HFFc6 (cell line): ENCODE results near the gene TTC23L. TPM values are rescaled to one million over a fixed set of nuclear protein-coding genes. Genes with fewer than 3 reads are reported as not detected.

ENCODE experiments used
- DNase-seq: peaks from one replicate; pipeline ENCODE4 v3.0.0-alpha.2; 2018
- H3K27ac Mint-ChIP-seq: 2 replicates; pipeline ENCODE4 v1.8.0; 2020; ENCODE audit warnings: mild to moderate bottlenecking, mixed read lengths
- H3K27me3 Mint-ChIP-seq: 2 replicates; pipeline ENCODE4 v1.8.0; 2021; ENCODE audit warnings: mild to moderate bottlenecking, moderate library complexity, mixed read lengths; ENCODE audit not compliant: insufficient read depth
- H3K36me3 Mint-ChIP-seq: 2 replicates; pipeline ENCODE4 v1.8.0; 2021; ENCODE audit warnings: low read depth, mixed read lengths
- H3K4me1 Mint-ChIP-seq: 2 replicates; pipeline ENCODE4 v1.8.0; 2020; ENCODE audit warnings: low read depth, mixed read lengths
- H3K4me3 Mint-ChIP-seq: 2 replicates; pipeline ENCODE4 v1.8.0; 2020; ENCODE audit warnings: mild to moderate bottlenecking, moderate library complexity, mixed read lengths
- H3K9me3 Mint-ChIP-seq: 2 replicates; pipeline ENCODE4 v1.8.0; 2020; ENCODE audit warnings: mild to moderate bottlenecking, mixed read lengths
- total RNA-seq, 6 experiments: library from RNA; stranded (reverse); fragmentation: NEBNext Ultra II Directional; extraction: Animal tissue kit (Norgen Biotek cat#: 25700); gene quantifications; 2 replicates in 1 of 6; 3 replicates in 5 of 6; pipeline ENCODE4 v1.2.3, GENCODE V29; 2021
- TF ChIP-seq, protein P1 (sequence below): fragments of 200-600 bp; sonication (generic); IDR thresholded peaks from 2 replicates; pipeline ENCODE4 v1.5.0; 2021; ENCODE audit warnings: antibody characterized with exemption, mild to moderate bottlenecking

The TTC23L gene
- total RNA-seq, 6 experiments from 2014 or later, result not detected

DNA sequence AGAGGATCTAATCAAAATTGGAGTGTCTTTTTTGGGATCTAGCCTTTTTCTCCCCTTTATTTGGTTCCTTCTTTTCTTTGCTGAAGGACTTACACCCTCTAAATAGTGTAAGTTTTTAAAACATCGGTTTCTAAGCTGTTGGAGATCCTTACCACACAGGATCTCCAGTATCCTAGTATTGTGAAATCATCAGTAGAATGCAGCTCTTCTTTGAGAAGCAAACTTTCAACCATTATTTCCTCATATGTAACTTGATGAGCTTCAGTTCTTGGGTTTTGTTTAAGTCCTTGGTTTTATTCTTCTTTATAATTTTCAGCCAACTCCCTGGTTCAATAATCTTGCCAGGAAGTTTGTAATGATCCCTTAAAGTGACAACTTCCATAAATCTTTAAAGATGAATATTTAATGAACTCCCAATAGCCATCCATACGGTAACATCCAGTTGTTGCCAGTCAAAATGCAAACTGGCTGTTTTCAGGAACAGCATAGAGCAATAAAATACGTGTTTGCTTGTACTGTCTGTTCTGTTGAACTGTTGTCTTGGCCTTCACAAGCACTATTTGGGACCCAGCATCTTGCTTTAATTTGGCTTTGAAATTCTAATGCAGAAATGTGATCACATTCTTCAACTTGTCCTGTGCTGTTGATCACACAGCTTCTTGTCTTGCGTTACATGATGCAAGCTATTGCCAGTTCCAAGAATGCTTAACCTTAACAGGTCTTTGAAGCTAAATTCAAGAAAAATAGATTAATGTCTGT lies 34.8 kb upstream of the TTC23L start:
- Mint-ChIP-seq H3K4me3 (no peak overlapping the region), H3K9me3 (no peaks in the 10 kb centered on the region), H3K4me1 (peaks cover 9% of the 10 kb centered on the region; the same call in 1 of the 2 replicates), H3K27ac (peak overlapping the region; percentile 57), H3K27me3 (peaks cover 9% of the 10 kb centered on the region), H3K36me3 (peaks cover 48% of the 10 kb centered on the region)
- TF ChIP-seq, protein P1, sequence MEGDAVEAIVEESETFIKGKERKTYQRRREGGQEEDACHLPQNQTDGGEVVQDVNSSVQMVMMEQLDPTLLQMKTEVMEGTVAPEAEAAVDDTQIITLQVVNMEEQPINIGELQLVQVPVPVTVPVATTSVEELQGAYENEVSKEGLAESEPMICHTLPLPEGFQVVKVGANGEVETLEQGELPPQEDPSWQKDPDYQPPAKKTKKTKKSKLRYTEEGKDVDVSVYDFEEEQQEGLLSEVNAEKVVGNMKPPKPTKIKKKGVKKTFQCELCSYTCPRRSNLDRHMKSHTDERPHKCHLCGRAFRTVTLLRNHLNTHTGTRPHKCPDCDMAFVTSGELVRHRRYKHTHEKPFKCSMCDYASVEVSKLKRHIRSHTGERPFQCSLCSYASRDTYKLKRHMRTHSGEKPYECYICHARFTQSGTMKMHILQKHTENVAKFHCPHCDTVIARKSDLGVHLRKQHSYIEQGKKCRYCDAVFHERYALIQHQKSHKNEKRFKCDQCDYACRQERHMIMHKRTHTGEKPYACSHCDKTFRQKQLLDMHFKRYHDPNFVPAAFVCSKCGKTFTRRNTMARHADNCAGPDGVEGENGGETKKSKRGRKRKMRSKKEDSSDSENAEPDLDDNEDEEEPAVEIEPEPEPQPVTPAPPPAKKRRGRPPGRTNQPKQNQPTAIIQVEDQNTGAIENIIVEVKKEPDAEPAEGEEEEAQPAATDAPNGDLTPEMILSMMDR, result no peak
- DNase-seq, result no peak

DNA sequence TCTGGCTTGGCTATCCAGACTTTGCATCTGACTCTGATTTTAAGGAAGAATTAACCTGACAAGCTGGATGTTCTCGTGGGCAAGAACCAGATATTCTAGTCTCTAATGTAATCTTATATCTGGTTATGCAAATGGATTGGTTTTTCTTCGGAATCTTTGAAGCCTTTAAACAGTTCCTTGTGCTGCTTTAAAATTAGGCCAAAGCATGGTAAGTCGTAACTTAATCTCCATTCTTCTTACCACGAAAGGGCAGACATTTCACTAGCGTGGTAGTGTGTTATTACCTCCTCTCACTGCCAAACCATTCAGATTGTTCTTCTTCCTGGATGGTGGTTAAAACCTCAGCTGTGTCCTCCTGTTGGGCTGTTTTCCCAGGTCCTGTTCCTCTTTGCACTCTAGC lies 34.1 kb upstream of the TTC23L start:
- Mint-ChIP-seq H3K36me3 (peaks cover 43% of the 10 kb centered on the region), H3K27me3 (peaks cover 9% of the 10 kb centered on the region), H3K9me3 (no peaks in the 10 kb centered on the region), H3K4me3 (no peak overlapping the region), H3K4me1 (peaks cover 9% of the 10 kb centered on the region; the same call in 1 of the 2 replicates), H3K27ac (peak overlapping the region; percentile 29)
- TF ChIP-seq, protein P1, result no peak
- DNase-seq, result no peak

DNA sequence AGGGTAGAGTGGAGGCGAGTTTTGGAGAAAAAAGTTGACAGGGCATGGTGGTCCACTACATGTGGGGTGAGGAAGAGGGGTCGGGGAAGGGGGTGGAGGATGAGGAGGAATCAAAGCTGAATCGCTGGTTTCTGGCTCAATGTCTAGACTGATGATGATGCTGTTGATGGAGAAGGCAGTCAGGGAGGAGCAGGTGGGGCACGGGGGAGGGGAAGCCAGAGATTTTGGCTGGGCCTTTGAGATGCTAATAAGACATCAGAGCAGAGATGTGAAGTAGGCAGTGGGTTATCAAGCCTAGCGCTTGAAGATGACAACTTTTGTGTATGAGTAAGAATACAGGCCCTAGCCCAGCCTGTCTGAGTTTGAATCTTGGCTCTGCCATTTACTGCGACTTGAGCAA lies 32.4 kb upstream of the TTC23L start:
- Mint-ChIP-seq H3K4me1 (peaks cover 21% of the 10 kb centered on the region), H3K36me3 (peaks cover 34% of the 10 kb centered on the region), H3K27ac (peak overlapping the region; percentile 25; the same call in 1 of the 2 replicates), H3K9me3 (no peaks in the 10 kb centered on the region), H3K4me3 (no peak overlapping the region), H3K27me3 (peaks cover 9% of the 10 kb centered on the region)
- TF ChIP-seq, protein P1, result no peak
- DNase-seq, result no peak

DNA sequence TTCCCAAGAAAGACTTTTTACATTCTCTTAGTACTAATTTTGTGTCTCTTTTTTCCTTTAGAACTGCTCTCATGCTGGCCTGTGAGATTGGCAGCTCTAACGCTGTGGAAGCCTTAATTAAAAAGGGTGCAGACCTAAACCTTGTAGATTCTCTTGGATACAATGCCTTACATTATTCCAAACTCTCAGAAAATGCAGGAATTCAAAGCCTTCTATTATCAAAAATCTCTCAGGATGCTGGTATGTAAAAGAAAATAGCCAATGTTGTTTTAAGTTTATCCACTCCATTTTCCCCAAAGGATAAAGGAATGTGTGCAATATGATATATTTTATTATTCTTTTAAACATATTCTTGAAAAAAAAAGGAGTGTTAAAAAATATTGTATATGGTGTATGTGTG lies 27.3 kb upstream of the TTC23L start:
- DNase-seq, result no peak
- TF ChIP-seq, protein P1, result no peak
- Mint-ChIP-seq H3K27me3 (peaks cover 2% of the 10 kb centered on the region), H3K27ac (peak overlapping the region; percentile 10; the same call in 1 of the 2 replicates), H3K4me1 (peaks cover 33% of the 10 kb centered on the region), H3K9me3 (no peaks in the 10 kb centered on the region), H3K36me3 (peaks cover 28% of the 10 kb centered on the region), H3K4me3 (no peak overlapping the region)

DNA sequence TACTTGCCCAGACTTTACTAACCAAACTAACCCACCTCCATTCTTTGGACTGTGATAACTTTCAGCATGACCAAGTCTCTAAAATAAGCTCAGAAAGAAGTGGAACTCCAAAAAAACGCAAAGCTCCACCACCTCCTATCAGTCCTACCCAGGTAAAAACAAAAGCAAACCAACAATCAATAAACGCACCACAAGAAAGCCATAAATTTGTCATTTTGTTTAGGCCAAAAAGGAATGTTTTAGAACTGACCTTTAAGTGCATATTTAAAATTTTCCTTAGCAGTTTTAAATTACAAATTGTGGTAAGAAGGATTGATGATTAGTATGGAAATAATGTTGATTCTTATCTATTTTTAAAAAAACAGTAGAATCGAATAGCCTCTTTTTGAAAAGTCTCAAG lies 25.5 kb upstream of the TTC23L start:
- TF ChIP-seq, protein P1, result no peak
- Mint-ChIP-seq H3K4me1 (peaks cover 42% of the 10 kb centered on the region), H3K27me3 (no peaks in the 10 kb centered on the region), H3K4me3 (no peak overlapping the region), H3K9me3 (no peaks in the 10 kb centered on the region), H3K36me3 (peaks cover 37% of the 10 kb centered on the region), H3K27ac (peak overlapping the region; percentile 54)
- DNase-seq, result no peak
